H1 (cell line): Measurements from ENCODE around the gene FTCDNL1. TPM values are rescaled to one million over a fixed set of nuclear protein-coding genes. Genes with fewer than 3 reads are reported as not detected.

Source experiments
- POLR2A ChIP-seq, 2 experiments: IDR thresholded peaks; 1 replicate in 1 of 2; 2 replicates in 1 of 2; pipeline ENCODE4 v1.6.1; 2011; ENCODE audit warnings: low read depth in 2 of 2, low read length in 2 of 2, mild to moderate bottlenecking in 2 of 2; ENCODE audit errors: control extremely low read depth in 1 of 2
- POU5F1 ChIP-seq: IDR thresholded peaks from 2 replicates; pipeline ENCODE4 v1.6.1; 2011; ENCODE audit warnings: low read depth, mild to moderate bottlenecking, low read length, moderate library complexity
- polyA plus RNA-seq, 7 experiments: library from polyadenylated mRNA; depleted of rRNA in 3 of 7; stranded (reverse) in 5 of 7; unstranded in 2 of 7; fragments of >200 nt in 5 of 7; fragments of 200-250 nt in 2 of 7; gene quantifications; 1 replicate in 5 of 7; 2 replicates in 1 of 7; 4 replicates in 1 of 7; pipeline versions ENCODE4 v1.2.1 to v1.2.3, GENCODE V29; 2011 to 2013; ENCODE audit warnings: missing spikeins in 2 of 7, mixed read lengths in 2 of 7
- total RNA-seq: library from RNA; stranded (reverse); fragmentation: NEBNext Ultra II Directional; extraction: Animal tissue kit (Norgen Biotek cat#: 25700); gene quantifications from 2 replicates; pipeline ENCODE4 v1.2.1, GENCODE V29; 2021

The FTCDNL1 gene
- total and polyA plus RNA-seq, 2 of the 8 experiments (the other 6 are each of a cell fraction or from before 2014, with no cell fraction given) = 0.41 to 0.97 TPM

DNA sequence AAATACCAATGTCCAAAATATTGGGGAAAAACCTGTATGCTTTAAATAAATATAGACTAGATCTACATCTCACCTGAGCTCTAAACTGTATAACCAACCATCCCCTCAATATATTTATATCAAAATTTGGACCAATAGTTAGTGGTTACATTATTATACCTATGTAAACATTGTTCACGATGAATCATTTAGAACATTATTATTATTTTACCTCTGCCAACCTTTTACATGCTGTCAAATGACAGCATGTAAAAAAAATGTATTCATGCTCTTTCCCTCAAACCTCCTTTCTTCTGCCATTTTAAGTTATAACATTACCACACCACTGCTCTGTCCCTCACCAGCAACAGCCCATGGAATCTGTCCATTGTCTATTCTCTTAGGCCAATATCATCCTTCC, 9.6 kb downstream of the FTCDNL1 start (continued):
- TF ChIP-seq POU5F1 (no peak), POLR2A (IDR thresholded peaks at IDR 0.05; ENCODE audit: control extremely low read depth in 1 of 2, low read depth in 2 of 2, low read length in 2 of 2) (no peak)
